Erythroblast (primary cell): ENCODE results near the gene FBXL17.

Experiments used
- GATA1 ChIP-seq: IDR thresholded peaks from 2 replicates; pipeline ENCODE4 v1.6.1; 2011; ENCODE audit warnings: low read depth, mild to moderate bottlenecking, control low read depth, low read length, moderate library complexity
- POLR2A ChIP-seq: IDR thresholded peaks from 2 replicates; pipeline ENCODE4 v1.6.1; 2011; ENCODE audit warnings: mild to moderate bottlenecking, low read length

GRCh38 chr5:107969847-107970246, 412.1 kb downstream of the FBXL17 start:
- TF ChIP-seq POLR2A, result no peak
- TF ChIP-seq GATA1, result no peak
